Tibial artery (tissue), 4 donors: ENCODE measurements around the gene SEC31B.
A peak's percentile ranks its signal among the peaks of the same experiment; 100 is the strongest.

Experiments used
- DNase-seq, 2 donors: peaks; one replicate each; pipeline ENCODE4 v3.0.0-alpha.2; 2019
- H3K27ac ChIP-seq, 2 donors: fragments of 200-600 bp; sonication (generic) in 1 of 2; 1 replicate in 1 of 2; 2 replicates in 1 of 2; pipeline ENCODE4 v1.5.1; 2018 to 2019; ENCODE audit warnings: mild to moderate bottlenecking in 1 of 2
- H3K27me3 ChIP-seq, 2 donors: fragments of 200-600 bp; sonication (generic) in 1 of 2; one replicate each; pipeline versions ENCODE4 v1.5.1 to v1.6.0; 2016 to 2019
- H3K36me3 ChIP-seq, 3 donors: fragments of 200-600 bp; sonication (generic) in 2 of 3; one replicate each; pipeline ENCODE4 v1.5.1; 2016 to 2019; ENCODE audit warnings: mild to moderate bottlenecking in 2 of 3
- H3K4me1 ChIP-seq, 4 donors: fragments of 200-600 bp; sonication (generic) in 2 of 4; 1 replicate in 3 of 4; 2 replicates in 1 of 4; pipeline ENCODE4 v1.5.1; 2016 to 2019
- H3K4me3 ChIP-seq, 2 donors: fragments of 200-600 bp; sonication (generic) in 1 of 2; 1 replicate in 1 of 2; 2 replicates in 1 of 2; pipeline ENCODE4 v1.5.1; 2018 to 2019; ENCODE audit warnings: mild to moderate bottlenecking in 2 of 2
- H3K9me3 ChIP-seq, 3 donors: fragments of 200-600 bp; sonication (generic) in 1 of 3; one replicate each; pipeline ENCODE4 v1.5.1; 2016 to 2019
- CTCF ChIP-seq, 2 experiments: fragments of 200-600 bp in 1 of 2; fragments of 450-650 bp in 1 of 2; IDR thresholded peaks; one replicate each; pipeline ENCODE4 v1.5.1; 2017 to 2019; ENCODE audit warnings: antibody characterized with exemption in 2 of 2, mild to moderate bottlenecking in 1 of 2, moderate library complexity in 1 of 2
- intact Hi-C: fragments of 100-400 bp; cut with DNase I; formaldehyde crosslinking; loops from one replicate; pipeline ENCODE4 v1.15.0; 2023; ENCODE audit warnings: low total_unique reads

Gene SEC31B

GRCh38 chr10:100485801-100486495 is 33.7 kb downstream of the SEC31B start:
- H3K9me3 ChIP-seq, result no peaks in the 10 kb centered on the region
- peaks cover 0 to 5% of the 10 kb centered on the region in 2 donors for H3K27me3 ChIP-seq
- intact Hi-C loops, result no loop called here
- H3K4me1 ChIP-seq, result peaks cover 0 to 18% (median 16%) of the 10 kb centered on the region in 4 donors
- H3K4me3 ChIP-seq, result no peak overlapping the region
- H3K27ac ChIP-seq, result no peak overlapping the region
- no peak for DNase-seq
- TF ChIP-seq CTCF (IDR thresholded peaks at IDR 0.05), result no peak
- H3K36me3 ChIP-seq, result peaks cover 33 to 49% (median 41%) of the 10 kb centered on the region in 3 donors

GRCh38 chr10:100485366-100485765 is 34.3 kb downstream of the SEC31B start:
- H3K4me1 ChIP-seq, result peaks cover 0 to 18% (median 16%) of the 10 kb centered on the region in 4 donors
- intact Hi-C loops, result no loop called here
- peaks cover 0 to 11% of the 10 kb centered on the region in 2 donors for H3K27me3 ChIP-seq
- no peak overlapping the region for H3K4me3 ChIP-seq
- no peak for TF ChIP-seq CTCF (IDR thresholded peaks at IDR 0.05)
- no peak for DNase-seq
- H3K27ac ChIP-seq, result no peak overlapping the region
- peaks cover 29 to 46% (median 37%) of the 10 kb centered on the region in 3 donors for H3K36me3 ChIP-seq
- no peaks in the 10 kb centered on the region for H3K9me3 ChIP-seq

- no peak for DNase-seq
- Histone ChIP-seq H3K36me3 (peaks cover 18 to 33% (median 24%) of the 10 kb centered on the region in 3 donors), H3K9me3 (no peaks in the 10 kb centered on the region), H3K27me3 (peaks cover 0 to 21% of the 10 kb centered on the region in 2 donors), H3K27ac (no peak overlapping the region), H3K4me1 (peaks cover 0 to 18% (median 16%) of the 10 kb centered on the region in 4 donors), H3K4me3 (no peak overlapping the region)
- intact Hi-C loops, result no loop called here
- no peak for TF ChIP-seq CTCF (IDR thresholded peaks at IDR 0.05)
Measured at GRCh38 chr10:100483876-100484666, 35.6 kb downstream of the SEC31B start.

GRCh38 chr10:100482834-100483185 is 36.9 kb downstream of the SEC31B start:
- Histone ChIP-seq H3K4me1 (peaks cover 0 to 18% (median 16%) of the 10 kb centered on the region in 4 donors), H3K27me3 (peaks cover 0 to 32% of the 10 kb centered on the region in 2 donors), H3K9me3 (no peaks in the 10 kb centered on the region), H3K4me3 (peak overlapping the region; percentile 47 to 61), H3K27ac (no peak overlapping the region), H3K36me3 (peaks cover 10 to 20% (median 12%) of the 10 kb centered on the region in 3 donors)
- intact Hi-C loops, result no loop called here
- TF ChIP-seq CTCF (IDR thresholded peaks at IDR 0.05), result no peak
- DNase-seq, result no peak

- peak; percentile 57 to 73 for TF ChIP-seq CTCF (IDR thresholded peaks at IDR 0.05)
- Histone ChIP-seq H3K36me3 (peaks cover 7 to 15% (median 10%) of the 10 kb centered on the region in 3 donors), H3K27ac (no peak overlapping the region), H3K9me3 (no peaks in the 10 kb centered on the region), H3K27me3 (peaks cover 0 to 32% of the 10 kb centered on the region in 2 donors), H3K4me3 (peak overlapping the region; percentile 47 to 61), H3K4me1 (peaks cover 0 to 18% (median 16%) of the 10 kb centered on the region in 4 donors)
- DNase-seq, result peak; percentile 48 to 79
- intact Hi-C loops, result no loop called here
Measured at GRCh38 chr10:100482181-100482833, 37.4 kb downstream of the SEC31B start.
